ENCODE results near the gene TRIM49D2. TPM values are rescaled to one million over a fixed set of nuclear protein-coding genes. Genes with fewer than 3 reads are reported as not detected.

The TRIM49D2 gene
- polyA plus RNA-seq, 2 of the 4 experiments (the other 2 are of a cell fraction): not detected

Small RNA genes within 50 kb of the gene (small RNA-seq; reads per million reads assigned to genes)
- gene AP004607.1: 0 reads per million in 6 experiments

Other genes starting within 250 kb of the TRIM49D2 start
- not detected in 2 replicates for gene TRIM77, start 213.8 kb upstream of the TRIM49D2 start, polyA plus RNA-seq (2011; rRNA removed)
- not detected in 3 replicates for gene TRIM77, start 213.8 kb upstream of the TRIM49D2 start, polyA plus RNA-seq (2017; fragmentation: RNase III; extraction: RNeasy Plus Mini Kit Qiagen cat#74134 plus additional on column Dnase treatment)
- 0.08 TPM in 1 of 2 replicates, not detected in the other for gene TRIM49, start 115.5 kb upstream of the TRIM49D2 start, polyA plus RNA-seq (2011; rRNA removed)
- not detected in 3 replicates for gene TRIM49, start 115.5 kb upstream of the TRIM49D2 start, polyA plus RNA-seq (2017; fragmentation: RNase III; extraction: RNeasy Plus Mini Kit Qiagen cat#74134 plus additional on column Dnase treatment)
- not detected in 2 replicates for gene TRIM64B, start 45.6 kb upstream of the TRIM49D2 start, polyA plus RNA-seq (2011; rRNA removed)
- not detected in 3 replicates for gene TRIM64B, start 45.6 kb upstream of the TRIM49D2 start, polyA plus RNA-seq (2017; fragmentation: RNase III; extraction: RNeasy Plus Mini Kit Qiagen cat#74134 plus additional on column Dnase treatment)
- gene TRIM49D1, start 1.8 kb upstream of the TRIM49D2 start, polyA plus RNA-seq (2011; rRNA removed): 0.04 TPM in 1 of 2 replicates, not detected in the other
- gene TRIM49D1, start 1.8 kb upstream of the TRIM49D2 start, polyA plus RNA-seq (2017; fragmentation: RNase III; extraction: RNeasy Plus Mini Kit Qiagen cat#74134 plus additional on column Dnase treatment): not detected in 3 replicates
- gene TRIM64, start 42.0 kb downstream of the TRIM49D2 start, polyA plus RNA-seq (2011; rRNA removed): not detected in 2 replicates
- not detected in 3 replicates for gene TRIM64, start 42.0 kb downstream of the TRIM49D2 start, polyA plus RNA-seq (2017; fragmentation: RNase III; extraction: RNeasy Plus Mini Kit Qiagen cat#74134 plus additional on column Dnase treatment)
- gene TRIM49C, start 107.0 kb downstream of the TRIM49D2 start, polyA plus RNA-seq (2011; rRNA removed): not detected in 2 replicates
- not detected in 3 replicates for gene TRIM49C, start 107.0 kb downstream of the TRIM49D2 start, polyA plus RNA-seq (2017; fragmentation: RNase III; extraction: RNeasy Plus Mini Kit Qiagen cat#74134 plus additional on column Dnase treatment)
- gene UBTFL1, start 161.9 kb downstream of the TRIM49D2 start, polyA plus RNA-seq (2011; rRNA removed): not detected in 2 replicates
- not detected in 3 replicates for gene UBTFL1, start 161.9 kb downstream of the TRIM49D2 start, polyA plus RNA-seq (2017; fragmentation: RNase III; extraction: RNeasy Plus Mini Kit Qiagen cat#74134 plus additional on column Dnase treatment)
- not detected in 2 replicates for gene NAALAD2, start 210.6 kb downstream of the TRIM49D2 start, polyA plus RNA-seq (2011; rRNA removed)
- gene NAALAD2, start 210.6 kb downstream of the TRIM49D2 start, polyA plus RNA-seq (2017; fragmentation: RNase III; extraction: RNeasy Plus Mini Kit Qiagen cat#74134 plus additional on column Dnase treatment): not detected in 3 replicates